ENCODE results near the gene NOL12.
"Not testable (repeated sequence)": the region's sequence is repeated elsewhere in the genome, so short reads cannot be mapped to it uniquely, and the experiment has no call there.

NOL12 gene

DNA sequence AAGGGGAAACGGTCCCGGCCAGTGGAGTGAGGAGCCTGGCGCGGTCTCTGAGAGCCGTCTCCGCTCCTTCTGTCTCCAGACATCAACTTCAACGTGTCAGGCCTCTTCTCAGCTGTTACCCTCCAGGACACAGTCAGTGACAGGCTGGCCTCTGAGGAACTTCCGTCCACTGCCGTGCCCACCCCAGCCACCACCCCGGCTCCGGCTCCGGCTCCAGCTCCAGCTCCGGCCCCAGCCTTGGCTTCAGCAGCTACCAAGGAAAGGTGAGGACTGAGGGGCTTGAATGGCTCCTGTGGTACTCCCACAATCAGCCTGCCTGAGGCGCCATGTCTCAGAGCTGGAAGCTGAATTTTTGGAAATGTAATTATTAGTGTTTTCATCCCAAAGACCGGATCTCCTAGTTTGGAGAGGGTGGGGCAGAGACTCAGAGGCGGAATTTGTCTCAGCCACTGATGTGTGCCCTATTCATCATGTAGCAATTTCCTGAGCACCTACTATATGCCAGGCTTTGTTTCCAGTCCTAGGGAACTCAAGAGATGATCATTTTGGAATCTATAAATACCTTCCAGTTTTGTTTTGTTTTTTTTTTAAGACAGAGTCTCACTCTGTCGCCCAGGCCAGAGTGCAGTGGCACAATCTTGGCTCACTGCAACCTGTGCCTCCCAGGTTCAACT lies 35.5 kb upstream of the NOL12 start:
- no peaks in the 10 kb centered on the region for H3K9me3 Mint-ChIP-seq
- peaks cover 35% of the 10 kb centered on the region for H3K36me3 Mint-ChIP-seq (ENCODE audit: low read depth)
- TF ChIP-seq, protein P1, sequence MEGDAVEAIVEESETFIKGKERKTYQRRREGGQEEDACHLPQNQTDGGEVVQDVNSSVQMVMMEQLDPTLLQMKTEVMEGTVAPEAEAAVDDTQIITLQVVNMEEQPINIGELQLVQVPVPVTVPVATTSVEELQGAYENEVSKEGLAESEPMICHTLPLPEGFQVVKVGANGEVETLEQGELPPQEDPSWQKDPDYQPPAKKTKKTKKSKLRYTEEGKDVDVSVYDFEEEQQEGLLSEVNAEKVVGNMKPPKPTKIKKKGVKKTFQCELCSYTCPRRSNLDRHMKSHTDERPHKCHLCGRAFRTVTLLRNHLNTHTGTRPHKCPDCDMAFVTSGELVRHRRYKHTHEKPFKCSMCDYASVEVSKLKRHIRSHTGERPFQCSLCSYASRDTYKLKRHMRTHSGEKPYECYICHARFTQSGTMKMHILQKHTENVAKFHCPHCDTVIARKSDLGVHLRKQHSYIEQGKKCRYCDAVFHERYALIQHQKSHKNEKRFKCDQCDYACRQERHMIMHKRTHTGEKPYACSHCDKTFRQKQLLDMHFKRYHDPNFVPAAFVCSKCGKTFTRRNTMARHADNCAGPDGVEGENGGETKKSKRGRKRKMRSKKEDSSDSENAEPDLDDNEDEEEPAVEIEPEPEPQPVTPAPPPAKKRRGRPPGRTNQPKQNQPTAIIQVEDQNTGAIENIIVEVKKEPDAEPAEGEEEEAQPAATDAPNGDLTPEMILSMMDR (IDR thresholded peaks at IDR 0.05), result no peak
- no peak overlapping the region for H3K4me3 Mint-ChIP-seq
- H3K27ac Mint-ChIP-seq, result no peak overlapping the region
- no peaks in the 10 kb centered on the region for H3K4me1 Mint-ChIP-seq
- no peak for DNase-seq
- H3K27me3 Mint-ChIP-seq (ENCODE audit: low read depth, poor library complexity), result no peaks in the 10 kb centered on the region

DNA sequence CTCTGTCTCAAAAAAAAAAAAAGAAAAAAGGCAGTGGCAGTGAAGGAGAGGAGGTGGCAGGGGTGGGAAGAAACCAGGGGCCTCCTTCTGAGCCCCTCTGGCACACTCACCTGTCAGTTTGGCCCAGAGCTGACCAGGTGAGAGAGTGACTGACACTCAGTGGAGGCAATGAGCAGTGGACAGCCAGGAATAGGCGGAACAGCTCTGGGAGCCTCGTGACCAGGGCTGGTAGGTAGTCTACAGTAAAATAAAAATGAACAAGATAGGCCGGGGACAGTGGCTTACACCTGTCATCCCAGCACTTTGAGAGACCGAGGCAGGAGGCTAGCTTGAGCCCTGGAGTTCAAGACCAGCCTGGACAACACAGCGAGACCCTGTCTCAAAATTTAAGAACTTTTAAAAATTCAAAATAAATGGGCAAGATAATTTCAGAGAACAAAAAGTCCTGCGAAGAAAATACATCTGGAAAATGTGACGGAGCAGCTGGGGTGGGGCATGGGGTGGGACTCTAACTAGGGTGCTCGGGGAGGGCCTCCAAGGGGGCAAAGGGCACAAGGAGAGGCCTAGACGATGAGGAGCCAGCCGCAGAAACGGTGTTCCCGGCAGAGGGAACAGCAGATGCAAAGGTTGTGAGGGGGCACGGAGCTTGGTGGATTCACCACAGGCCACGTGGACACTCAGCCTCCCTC lies 31.4 kb upstream of the NOL12 start:
- Mint-ChIP-seq H3K27ac (peak overlapping the region; percentile 48), H3K27me3 (ENCODE audit: low read depth, poor library complexity) (no peaks in the 10 kb centered on the region), H3K4me1 (peaks cover 14% of the 10 kb centered on the region), H3K9me3 (no peaks in the 10 kb centered on the region), H3K36me3 (ENCODE audit: low read depth) (peaks cover 27% of the 10 kb centered on the region), H3K4me3 (no peak overlapping the region)
- TF ChIP-seq, protein P1 (IDR thresholded peaks at IDR 0.05), result no peak
- DNase-seq, result no peak

DNA sequence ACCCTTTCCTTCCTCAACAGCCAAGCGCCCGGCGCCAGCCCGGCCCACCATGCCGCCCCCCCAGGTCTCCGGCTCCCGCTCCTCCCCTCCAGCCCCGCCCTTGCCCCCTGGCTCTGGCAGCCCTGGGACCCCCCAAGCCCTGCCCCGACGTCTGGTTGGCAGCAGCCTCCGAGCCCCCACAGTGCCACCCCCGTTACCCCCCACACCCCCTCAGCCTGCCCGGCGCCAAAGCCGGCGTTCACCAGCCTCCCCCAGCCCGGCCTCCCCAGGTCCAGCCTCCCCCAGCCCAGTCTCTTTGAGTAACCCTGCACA lies 30.9 kb upstream of the NOL12 start:
- Mint-ChIP-seq H3K4me3 (no peak overlapping the region), H3K27ac (no peak overlapping the region), H3K27me3 (ENCODE audit: low read depth, poor library complexity) (no peaks in the 10 kb centered on the region), H3K4me1 (peaks cover 19% of the 10 kb centered on the region), H3K36me3 (ENCODE audit: low read depth) (peaks cover 22% of the 10 kb centered on the region), H3K9me3 (no peaks in the 10 kb centered on the region)
- DNase-seq, result no peak
- TF ChIP-seq, protein P1 (IDR thresholded peaks at IDR 0.05), result no peak

DNA sequence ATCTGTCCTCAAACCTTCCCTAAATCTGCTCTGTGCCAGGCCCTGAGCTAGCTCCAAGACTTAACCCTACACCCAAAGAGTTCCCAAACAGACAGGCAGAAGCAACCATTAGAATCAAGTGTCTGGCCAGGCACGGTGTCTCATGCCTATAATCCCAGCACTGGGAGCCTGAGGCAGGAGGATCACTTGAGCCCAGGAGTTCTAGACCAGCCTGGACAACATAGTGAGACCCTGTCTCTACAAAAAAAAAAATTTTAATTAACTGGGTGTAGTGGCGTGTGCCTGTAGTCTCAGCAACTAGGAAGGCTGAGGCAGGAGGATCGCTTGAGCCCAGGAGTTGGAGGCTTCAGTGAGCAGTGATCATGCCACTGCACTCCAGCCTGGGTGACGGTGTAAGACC lies 29.6 kb upstream of the NOL12 start:
- H3K9me3 Mint-ChIP-seq; H3K27me3 Mint-ChIP-seq (ENCODE audit: low read depth, poor library complexity); H3K4me3 Mint-ChIP-seq; DNase-seq: not testable (repeated sequence)
- Mint-ChIP-seq H3K4me1 (peaks cover 33% of the 10 kb centered on the region), H3K27ac (peak overlapping the region; percentile 98), H3K36me3 (ENCODE audit: low read depth) (peaks cover 18% of the 10 kb centered on the region)

DNA sequence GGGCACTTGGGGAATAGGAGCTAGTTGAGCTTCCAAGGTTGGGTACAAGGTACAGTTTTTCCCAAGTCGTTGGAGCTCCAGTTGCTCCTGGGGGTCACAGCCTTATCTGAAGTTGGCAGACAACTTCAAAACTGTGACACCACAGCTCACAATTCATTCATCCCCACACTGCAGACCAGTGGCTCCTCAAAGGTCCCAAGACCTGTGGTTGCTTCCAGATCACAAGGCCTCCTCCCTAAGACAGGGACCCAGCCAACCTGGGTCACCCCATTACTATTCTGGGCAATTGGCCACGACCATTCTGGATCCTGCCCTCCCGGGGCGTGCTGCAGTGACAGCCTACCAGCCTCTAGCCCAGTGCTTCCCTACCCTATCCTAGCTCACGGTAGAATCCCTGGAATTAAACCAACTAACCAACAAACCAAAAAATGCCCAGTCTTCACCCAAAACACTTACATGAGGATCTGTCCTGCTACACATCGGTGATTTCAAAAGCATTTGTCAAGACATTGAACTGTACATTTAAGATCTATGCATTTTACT lies 28.5 kb upstream of the NOL12 start:
- H3K36me3 Mint-ChIP-seq (ENCODE audit: low read depth), result peaks cover 13% of the 10 kb centered on the region
- TF ChIP-seq, protein P1 (IDR thresholded peaks at IDR 0.05), result no peak
- peaks cover 42% of the 10 kb centered on the region for H3K4me1 Mint-ChIP-seq
- DNase-seq, result no peak
- H3K9me3 Mint-ChIP-seq, result no peaks in the 10 kb centered on the region
- H3K4me3 Mint-ChIP-seq, result peak overlapping the region; percentile 90
- H3K27me3 Mint-ChIP-seq (ENCODE audit: low read depth, poor library complexity), result no peaks in the 10 kb centered on the region
- peak overlapping the region; percentile 83 for H3K27ac Mint-ChIP-seq

DNA sequence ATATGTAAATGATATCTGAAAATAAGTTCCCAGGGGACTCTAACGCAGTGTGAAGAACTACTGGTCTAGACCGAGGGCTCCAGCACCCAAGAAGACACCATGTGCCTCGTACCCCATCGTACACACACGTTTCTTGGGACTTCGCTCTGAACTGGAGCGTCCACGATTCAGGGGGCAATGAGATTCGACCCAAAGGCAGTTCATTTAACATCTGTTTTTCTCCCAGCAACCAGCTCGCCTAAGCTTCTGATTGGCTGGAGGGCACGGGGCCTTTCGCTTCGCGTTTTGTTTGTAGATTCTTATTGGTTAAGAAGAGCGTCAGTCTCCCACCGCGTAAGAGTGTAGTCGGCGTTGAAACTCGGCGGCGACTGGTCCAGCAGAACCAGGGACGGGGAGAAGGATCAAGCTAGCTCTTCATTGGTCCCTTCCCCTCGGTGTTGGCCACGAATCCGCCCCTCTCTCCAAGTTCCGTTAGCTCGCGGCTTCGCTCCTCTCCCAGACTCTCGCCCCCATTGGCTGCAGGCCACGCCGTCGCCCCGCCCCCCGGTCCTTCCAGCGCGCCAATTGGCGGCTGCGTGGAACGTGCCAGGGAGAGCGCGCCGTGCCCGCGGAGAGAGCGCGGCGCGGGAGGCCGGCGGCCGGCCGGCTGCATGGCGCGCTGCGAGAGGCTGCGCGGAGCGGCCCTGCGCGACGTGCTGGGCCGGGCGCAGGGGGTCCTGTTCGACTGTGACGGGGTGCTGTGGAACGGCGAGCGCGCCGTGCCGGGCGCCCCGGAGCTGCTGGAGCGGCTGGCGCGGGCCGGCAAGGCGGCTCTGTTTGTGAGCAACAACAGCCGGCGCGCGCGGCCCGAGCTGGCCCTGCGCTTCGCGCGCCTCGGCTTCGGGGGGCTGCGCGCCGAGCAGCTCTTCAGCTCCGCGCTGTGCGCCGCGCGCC lies 27.7 kb upstream of the NOL12 start, which contains the start of gene PDXP:
Gene PDXP (plus strand): TSS at position 591 of the 933 bp plus-strand sequence. CDS start 60 bp downstream, at position 651.
- TF ChIP-seq, protein P1 (IDR thresholded peaks at IDR 0.05), result no peak
- Mint-ChIP-seq H3K27ac (peak within 1 kb of the TSS; percentile 83), H3K27me3 (ENCODE audit: low read depth, poor library complexity) (no peaks in the 10 kb centered on the region), H3K36me3 (ENCODE audit: low read depth) (peaks cover 6% of the 10 kb centered on the region), H3K4me1 (peaks cover 44% of the 10 kb centered on the region), H3K9me3 (no peaks in the 10 kb centered on the region), H3K4me3 (peak within 1 kb of the TSS; percentile 90)
- DNase-seq, result peak; percentile 99

All from nephron progenitor cell (in vitro differentiated cells).